Measurements from ENCODE around the gene PTGR2.
A peak's percentile ranks its signal among the peaks of the same experiment; 100 is the strongest.
"Not testable (repeated sequence)": the region's sequence is repeated elsewhere in the genome, so short reads cannot be mapped to it uniquely, and the experiment has no call there.

The PTGR2 gene

GRCh38 chr14:73833530-73834260, 17.9 kb upstream of the PTGR2 start:
- DNase-seq = no peak

GRCh38 chr14:73834261-73834625, 17.4 kb upstream of the PTGR2 start:
- no peak for DNase-seq

- DNase-seq = not testable (repeated sequence)
Observed at GRCh38 chr14:73838293-73839034, 13.2 kb upstream of the PTGR2 start.

- no peak for DNase-seq
Observed at GRCh38 chr14:73842201-73842600, 9.4 kb upstream of the PTGR2 start.

- DNase-seq = no peak
Observed at GRCh38 chr14:73842851-73843250, 8.8 kb upstream of the PTGR2 start.

- no peak for DNase-seq
Observed at GRCh38 chr14:73843296-73843695, 8.3 kb upstream of the PTGR2 start.

- DNase-seq = no peak
Observed at GRCh38 chr14:73846947-73847346, 4.7 kb upstream of the PTGR2 start.

DNA sequence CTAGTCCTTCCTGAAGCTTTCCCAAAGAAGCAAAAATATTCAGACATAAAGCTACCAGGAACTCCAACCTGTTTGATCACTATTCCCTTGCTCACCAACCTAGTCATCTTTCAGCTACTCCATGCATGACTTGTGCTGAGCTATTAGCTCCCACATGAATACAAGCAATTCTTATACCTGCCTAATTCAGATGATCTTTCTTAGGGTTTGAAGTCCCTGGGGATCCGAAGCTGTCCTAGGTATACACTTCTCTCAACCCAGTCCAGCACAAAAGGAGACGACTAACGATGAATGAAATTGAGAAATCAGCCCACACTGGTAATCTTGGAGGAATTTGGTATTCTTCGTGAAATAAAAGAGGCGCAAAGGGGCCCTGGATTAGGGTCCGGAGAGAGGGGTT, 631 bp upstream of the PTGR2 start:
- no peak for DNase-seq

GRCh38 chr14:73859145-73859544, 7.5 kb downstream of the PTGR2 start:
- DNase-seq = no peak

DNA sequence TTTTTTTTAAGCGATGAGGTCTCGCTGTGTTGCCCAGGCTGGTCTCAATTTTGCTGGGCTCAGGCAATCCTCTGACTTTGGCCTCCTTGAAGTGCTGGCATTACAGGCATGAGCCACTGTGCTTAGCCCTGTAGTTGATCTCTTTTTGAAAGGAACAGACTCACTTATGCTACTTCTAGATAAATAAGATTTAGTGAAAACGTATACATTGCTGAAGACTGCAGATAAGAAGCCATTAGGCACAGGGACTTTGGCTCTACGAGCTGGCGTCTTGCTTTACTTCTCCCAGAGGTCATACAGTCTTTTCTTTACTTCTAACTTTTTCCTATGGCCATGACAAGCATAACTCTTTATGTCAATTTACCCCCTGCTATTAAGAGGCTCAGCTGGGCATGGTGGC, 9.4 kb downstream of the PTGR2 start:
- no peak for DNase-seq

DNA sequence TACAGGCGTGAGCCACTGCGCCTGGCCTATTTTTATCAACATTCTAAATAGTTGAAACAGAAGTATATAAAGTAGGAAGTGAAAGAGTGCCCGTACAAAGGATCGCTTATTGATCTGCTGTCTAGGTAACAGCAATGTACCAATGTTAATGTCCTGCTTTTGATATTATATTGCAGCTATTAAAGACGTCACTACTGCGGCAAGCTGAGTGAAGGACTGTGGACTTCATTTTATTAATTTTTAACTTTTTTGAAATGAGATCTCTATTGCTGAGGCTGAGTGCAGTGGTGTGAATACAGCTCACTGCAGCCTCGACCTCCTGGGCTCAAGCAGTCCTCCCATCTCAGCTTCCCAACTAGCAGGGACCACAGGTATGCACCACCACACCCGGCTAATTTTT, 10.8 kb downstream of the PTGR2 start:
- no peak for DNase-seq

- no peak for DNase-seq
Observed at GRCh38 chr14:73863209-73863608, 11.6 kb downstream of the PTGR2 start.

GRCh38 chr14:73865534-73866113, 14.0 kb downstream of the PTGR2 start:
- DNase-seq = no peak

GRCh38 chr14:73869754-73870153, 18.1 kb downstream of the PTGR2 start:
- DNase-seq = not testable (repeated sequence)

GRCh38 chr14:73870525-73871235, 19.0 kb downstream of the PTGR2 start:
- no peak for DNase-seq

- DNase-seq = no peak
Observed at GRCh38 chr14:73873660-73874059, 22.0 kb downstream of the PTGR2 start.

GRCh38 chr14:73877790-73878189, 26.2 kb downstream of the PTGR2 start:
- DNase-seq = no peak

GRCh38 chr14:73878436-73878835, 26.8 kb downstream of the PTGR2 start:
- no peak for DNase-seq

DNA sequence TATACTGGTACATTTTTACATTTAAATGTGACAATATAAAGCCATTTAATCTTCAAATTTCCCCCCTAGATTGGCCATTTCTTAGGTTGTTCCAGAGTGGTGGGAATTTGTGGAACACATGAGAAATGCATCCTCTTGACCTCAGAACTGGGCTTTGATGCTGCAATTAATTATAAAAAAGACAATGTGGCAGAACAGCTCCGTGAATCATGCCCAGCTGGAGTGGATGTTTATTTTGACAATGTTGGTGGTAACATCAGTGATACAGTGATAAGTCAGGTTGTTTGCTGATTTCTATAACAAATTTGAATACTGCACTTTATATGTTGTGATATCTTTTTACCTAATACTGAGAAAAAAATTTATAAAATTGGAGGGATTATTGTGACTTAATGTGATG, 27.4 kb downstream of the PTGR2 start:
- no peak for DNase-seq

DNA sequence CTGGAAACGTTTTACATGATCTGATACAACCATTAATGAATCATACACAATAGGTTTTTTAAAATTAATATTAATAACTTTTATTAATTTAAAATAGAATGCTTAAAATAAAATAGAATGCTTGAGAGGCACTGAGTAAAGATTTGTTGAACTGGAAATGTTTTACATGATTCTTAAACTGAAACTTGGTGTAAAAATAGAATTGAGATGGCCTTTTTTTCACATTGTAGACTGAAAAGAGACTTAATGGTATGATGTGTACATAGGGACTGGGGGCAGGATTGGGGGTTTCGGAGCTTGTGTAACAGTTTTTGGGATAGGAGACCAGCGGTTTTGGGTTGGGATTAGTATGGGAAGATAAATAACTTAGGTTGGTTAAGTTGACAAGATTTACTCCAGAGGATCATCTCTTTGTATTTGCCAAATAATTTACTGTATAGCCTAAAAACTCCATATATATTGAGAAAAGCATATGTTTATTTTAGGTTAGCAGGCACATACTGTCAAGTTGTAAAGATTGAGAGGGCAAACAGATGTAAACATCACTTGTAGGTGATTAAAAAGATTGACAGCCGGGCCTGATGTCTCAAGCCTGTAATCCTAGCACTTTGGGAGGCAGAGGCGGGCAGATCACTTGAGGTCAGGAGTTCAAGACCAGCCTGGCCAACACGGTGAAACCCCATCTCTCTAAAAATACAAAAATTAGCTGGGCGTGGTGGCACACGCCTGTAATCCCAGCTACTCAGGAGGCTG, 33.0 kb downstream of the PTGR2 start:
- DNase-seq = no peak

DNA sequence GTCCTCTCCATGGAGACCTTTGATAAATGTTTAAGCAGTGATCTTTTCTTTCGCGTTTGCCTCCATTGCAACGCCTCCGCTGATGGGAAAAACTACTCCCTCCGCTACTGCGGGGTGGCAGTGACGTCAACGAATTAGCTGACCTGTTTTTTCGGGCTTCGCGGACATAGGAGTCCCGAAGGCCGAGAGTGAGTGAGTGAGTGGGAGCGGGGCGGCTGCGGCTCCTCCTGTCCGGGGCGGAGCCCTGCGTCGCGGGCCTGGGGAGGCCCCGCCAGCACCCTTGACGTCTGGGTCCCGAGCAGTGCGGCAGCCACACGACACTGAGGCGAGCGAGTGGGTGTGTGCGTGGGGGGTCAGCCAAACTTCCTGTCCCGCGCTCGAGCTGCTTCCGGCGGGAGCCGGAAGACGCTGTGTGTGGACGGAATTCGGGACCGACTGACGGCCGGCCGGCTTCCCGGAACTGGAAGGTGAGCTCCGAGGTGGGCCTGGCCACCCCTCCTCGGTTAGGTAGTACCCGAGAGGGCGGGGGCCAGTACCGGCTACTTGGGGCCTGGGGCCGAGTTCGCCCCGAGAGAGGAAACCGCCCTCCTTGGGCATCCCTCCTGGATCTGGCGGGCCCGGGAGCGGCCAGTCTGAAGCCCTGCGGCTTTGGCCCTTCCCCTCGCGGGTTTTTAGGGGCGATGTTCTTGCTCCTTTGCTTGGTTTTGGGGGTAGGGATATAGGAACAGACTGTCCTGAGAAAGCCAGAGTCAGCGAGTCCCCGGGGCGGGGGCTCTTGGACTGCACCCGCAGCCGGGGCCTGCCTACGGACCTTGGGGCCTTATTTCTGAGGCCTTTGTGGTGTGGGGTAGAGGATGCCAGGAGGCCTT, 35.1 kb downstream of the PTGR2 start, which contains the start of gene ZNF410:
TSS of gene ZNF410 (plus strand) at position 411 of the 869 bp plus-strand sequence. CDS start 5,317 bp downstream, outside the sequence.
- DNase-seq = peak; percentile 79

GRCh38 chr14:73887318-73887616, 35.6 kb downstream of the PTGR2 start:
- no peak for DNase-seq

Data from GF-D8 (cell line).